Thoracic aorta (tissue), 2 donors: ENCODE results near the gene CARS2. TPM values are rescaled to one million over a fixed set of nuclear protein-coding genes. Genes with fewer than 3 reads are reported as not detected.
A peak's percentile ranks its signal among the peaks of the same experiment; 100 is the strongest.
"Not testable (repeated sequence)": the region's sequence is repeated elsewhere in the genome, so short reads cannot be mapped to it uniquely, and the experiment has no call there.

Experiments used
- ATAC-seq: fragments of 150-250 bp; one replicate; pipeline ENCODE4 v1.8.0; 2017; ENCODE audit warnings: low read depth; ENCODE audit not compliant: insufficient number of reproducible peaks, low FRiP score
- DNase-seq: peaks from one replicate; pipeline ENCODE4 v3.0.0-alpha.2; 2020; ENCODE audit warnings: low spot score
- H3K27ac ChIP-seq, 2 donors: fragments of 200-600 bp; sonication (generic); 1 replicate in 1 of 2; 2 replicates in 1 of 2; pipeline ENCODE4 v1.5.1; 2016; ENCODE audit warnings: mild to moderate bottlenecking in 2 of 2, moderate library complexity in 2 of 2
- H3K27me3 ChIP-seq: fragments of 200-600 bp; sonication (generic); replicated peaks from 2 replicates; pipeline ENCODE4 v1.6.0; 2016; ENCODE audit warnings: mild to moderate bottlenecking; ENCODE audit not compliant: insufficient read depth
- H3K36me3 ChIP-seq: fragments of 200-600 bp; sonication (generic); one replicate; pipeline ENCODE4 v1.5.1; 2016
- H3K4me1 ChIP-seq, 2 donors: fragments of 200-600 bp; sonication (generic); 1 replicate in 1 of 2; 2 replicates in 1 of 2; pipeline versions ENCODE4 v1.5.1 to v1.6.0; 2016; ENCODE audit warnings: low read depth in 2 of 2, mild to moderate bottlenecking in 1 of 2; ENCODE audit not compliant: control insufficient read depth in 1 of 2
- H3K4me3 ChIP-seq: fragments of 200-600 bp; sonication (generic); 2 replicates; pipeline ENCODE4 v1.5.1; 2016; ENCODE audit warnings: mild to moderate bottlenecking
- H3K9me3 ChIP-seq: fragments of 200-600 bp; sonication (generic); 2 replicates; pipeline ENCODE4 v1.5.1; 2016
- CTCF ChIP-seq: fragments of 200-600 bp; sonication (generic); IDR thresholded peaks from one replicate; pipeline ENCODE4 v1.5.1; 2019; ENCODE audit warnings: antibody characterized with exemption
- total RNA-seq, 2 donors: library from RNA; depleted of rRNA; stranded (reverse); fragments of >200 nt; gene quantifications; one replicate each; pipeline versions ENCODE4 v1.1.0 to v1.2.3, GENCODE V29; 2016

The CARS2 gene
- total RNA-seq, 2 donors from 2014 or later = 45.9 to 70.4 TPM

GRCh38 chr13:110681868-110682550, 23.9 kb downstream of the CARS2 start:
- Histone ChIP-seq H3K36me3 (peaks cover 44% of the 10 kb centered on the region), H3K4me1 (no peaks in the 10 kb centered on the region), H3K27ac (no peak overlapping the region), H3K9me3 (no peaks in the 10 kb centered on the region), H3K4me3 (no peak overlapping the region), H3K27me3 (no peaks in the 10 kb centered on the region)
- ATAC-seq (no peak), DNase-seq (no peak)
- no peak for TF ChIP-seq CTCF

DNA sequence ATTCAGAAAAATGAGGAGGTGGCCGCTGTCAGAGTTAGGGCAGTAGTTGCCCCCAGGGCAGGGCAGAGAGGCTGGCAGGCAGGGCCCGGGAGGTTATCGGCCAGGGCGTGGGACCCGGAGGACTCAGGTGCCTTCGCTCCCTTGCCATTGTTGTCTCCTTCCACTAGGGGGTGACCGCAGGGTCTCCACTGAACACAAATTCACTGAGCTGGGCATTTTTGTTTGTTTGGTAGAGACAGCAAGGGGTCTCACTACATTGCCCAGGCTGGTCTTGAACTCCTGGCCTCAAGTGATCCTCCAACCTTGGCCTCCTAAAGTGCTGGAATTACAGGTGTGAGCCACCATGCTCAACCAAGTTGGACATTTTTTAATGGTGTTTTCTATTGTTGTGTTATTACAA, 25.1 kb downstream of the CARS2 start:
- ATAC-seq (no peak), DNase-seq (no peak)
- Histone ChIP-seq H3K4me1 (no peaks in the 10 kb centered on the region), H3K27me3 (no peaks in the 10 kb centered on the region), H3K36me3 (peaks cover 42% of the 10 kb centered on the region), H3K4me3 (no peak overlapping the region), H3K9me3 (no peaks in the 10 kb centered on the region), H3K27ac (no peak overlapping the region)
- TF ChIP-seq CTCF = peak; percentile 30

- Histone ChIP-seq H3K9me3 (no peaks in the 10 kb centered on the region), H3K27ac (no peak overlapping the region), H3K27me3 (no peaks in the 10 kb centered on the region), H3K4me1 (no peaks in the 10 kb centered on the region), H3K36me3 (peaks cover 36% of the 10 kb centered on the region), H3K4me3 (no peak overlapping the region)
- DNase-seq (no peak), ATAC-seq (no peak)
- TF ChIP-seq CTCF = no peak
These were observed 28.0 kb downstream of the CARS2 start for GRCh38 chr13:110677731-110678545.

- H3K4me3 ChIP-seq = no peak overlapping the region
- DNase-seq (no peak), ATAC-seq (no peak)
- H3K27me3 ChIP-seq = no peaks in the 10 kb centered on the region
- no peak for TF ChIP-seq CTCF
- H3K27ac ChIP-seq = no peak overlapping the region
- no peaks in the 10 kb centered on the region for H3K9me3 ChIP-seq
- peaks cover 25% of the 10 kb centered on the region for H3K36me3 ChIP-seq
- no peaks in the 10 kb centered on the region for H3K4me1 ChIP-seq
These were observed 29.0 kb downstream of the CARS2 start for GRCh38 chr13:110676595-110677587.

GRCh38 chr13:110669814-110670213, 36.1 kb downstream of the CARS2 start:
- not testable (repeated sequence) for H3K4me3 ChIP-seq, H3K4me1 ChIP-seq, ATAC-seq, DNase-seq, H3K27me3 ChIP-seq, H3K27ac ChIP-seq, H3K9me3 ChIP-seq
- H3K36me3 ChIP-seq = peaks cover 24% of the 10 kb centered on the region
